HUES64 (cell line): Measurements from ENCODE around the gene TEC.

Experiments
- H3K27ac ChIP-seq: 2 replicates; pipeline ENCODE4 v1.7.0; 2013; ENCODE audit warnings: low read depth, low read length, inconsistent platforms
- H3K27me3 ChIP-seq: 2 replicates; pipeline ENCODE4 v1.6.1; 2013; ENCODE audit warnings: mild to moderate bottlenecking, low read length; ENCODE audit not compliant: insufficient read depth
- H3K36me3 ChIP-seq: 2 replicates; pipeline ENCODE4 v1.6.1; 2013; ENCODE audit warnings: mild to moderate bottlenecking, low read length; ENCODE audit not compliant: insufficient read depth
- H3K4me1 ChIP-seq: 2 replicates; pipeline ENCODE4 v1.6.1; 2013; ENCODE audit warnings: mild to moderate bottlenecking, low read length, moderate library complexity; ENCODE audit not compliant: insufficient read depth
- H3K4me3 ChIP-seq: 2 replicates; pipeline ENCODE4 v1.5.1; 2013; ENCODE audit warnings: mild to moderate bottlenecking, low read length, moderate library complexity
- H3K9ac ChIP-seq: 2 replicates; pipeline ENCODE4 v1.6.1; 2013; ENCODE audit warnings: mild to moderate bottlenecking, low read depth, low read length
- H3K9me3 ChIP-seq: 2 replicates; pipeline ENCODE4 v1.6.1; 2013; ENCODE audit warnings: low read depth, low read length; ENCODE audit not compliant: insufficient read depth
- WGBS: fragments of 150-250, 120-280 bp; methylation state at CpG from one replicate; pipeline ENCODE4 v1.1.7; 2013; ENCODE audit warnings: missing lambda C conversion rate; 5-methylcytosine and 5-hydroxymethylcytosine counted together

The TEC gene

DNA sequence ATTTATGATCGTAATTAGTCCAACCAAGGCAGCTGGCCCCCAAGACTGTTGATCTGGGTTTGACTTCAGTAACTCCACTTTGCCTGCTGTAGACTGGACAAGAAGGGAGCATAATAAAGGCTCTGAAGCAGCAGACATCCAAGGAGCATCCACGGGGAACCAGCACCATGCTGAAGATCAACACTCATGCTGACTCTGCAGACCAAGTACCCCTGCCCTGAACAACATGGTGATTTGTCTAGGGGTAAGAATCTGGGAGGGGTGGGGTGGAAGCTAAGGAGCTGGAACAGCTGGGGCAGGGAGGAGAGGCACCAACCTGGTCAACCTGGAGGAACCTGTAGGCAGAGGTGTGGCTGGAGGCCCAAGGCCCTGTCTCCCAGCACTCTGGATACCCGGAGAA lies 2.1 kb downstream of the TEC start:
- 79% methylated on average over 3 of the region's 3 CpGs for WGBS
- H3K27ac ChIP-seq: no peak overlapping the region
- peaks cover 21% of the 10 kb centered on the region; the same call in 1 of the 2 replicates for H3K27me3 ChIP-seq
- H3K4me3 ChIP-seq: no peak overlapping the region
- H3K9me3 ChIP-seq: no peaks in the 10 kb centered on the region; the same call in 1 of the 2 replicates
- no peaks in the 10 kb centered on the region for H3K36me3 ChIP-seq
- H3K9ac ChIP-seq: no peak overlapping the region
- 0 out of 2 replicates have a peak, but pooled peaks cover 7% of the 10 kb centered on the region for H3K4me1 ChIP-seq

DNA sequence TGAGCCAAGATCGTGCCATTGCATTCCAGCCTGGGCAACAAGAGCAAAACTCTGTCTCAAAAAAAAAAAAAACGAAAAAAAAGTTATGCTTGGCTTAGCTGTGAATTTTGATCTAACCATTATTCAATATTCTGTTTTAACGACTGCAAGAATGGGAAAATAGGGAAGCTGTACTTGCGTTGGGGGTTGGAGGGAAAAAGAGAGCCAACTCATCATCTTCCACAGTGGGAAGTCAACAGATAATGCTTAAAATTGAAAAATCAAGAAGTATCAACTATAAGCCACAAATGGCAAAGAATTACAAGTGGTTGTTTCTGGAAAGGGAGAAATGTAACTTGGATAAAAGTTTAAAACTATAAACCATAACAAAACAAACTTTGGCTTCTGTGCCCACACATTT lies 2.9 kb downstream of the TEC start:
- H3K27ac ChIP-seq: no peak overlapping the region
- no peaks in the 10 kb centered on the region; the same call in 1 of the 2 replicates for H3K9me3 ChIP-seq
- H3K9ac ChIP-seq: no peak overlapping the region
- H3K4me3 ChIP-seq: no peak overlapping the region
- peaks cover 21% of the 10 kb centered on the region; the same call in 1 of the 2 replicates for H3K27me3 ChIP-seq
- WGBS: 87% methylated on average over 2 of the region's 4 CpGs
- H3K4me1 ChIP-seq: 0 out of 2 replicates have a peak, but pooled peaks cover 7% of the 10 kb centered on the region
- H3K36me3 ChIP-seq: no peaks in the 10 kb centered on the region

DNA sequence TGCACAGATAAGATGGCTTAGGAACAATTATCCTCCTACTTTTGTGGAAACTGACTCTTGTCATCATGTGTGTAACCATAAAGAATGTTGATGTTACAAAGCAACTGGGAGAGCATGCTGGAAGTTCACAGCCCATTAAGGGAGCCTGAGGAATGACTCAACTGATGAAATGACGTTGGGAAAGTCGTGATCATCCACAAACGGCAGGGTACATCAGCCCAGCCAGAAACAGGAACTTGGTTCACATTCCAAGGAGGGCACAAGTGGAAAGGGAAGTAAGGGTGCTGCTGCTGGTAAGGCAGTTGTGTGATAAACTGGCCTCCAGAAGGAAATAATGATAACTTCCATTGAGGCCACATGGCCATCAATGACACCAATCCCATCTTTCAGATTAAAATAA lies 6.7 kb downstream of the TEC start:
- no peak overlapping the region for H3K9ac ChIP-seq
- H3K27me3 ChIP-seq: peaks cover 6% of the 10 kb centered on the region; the same call in 1 of the 2 replicates
- WGBS: 87% methylated on average over 3 of the region's 3 CpGs
- no peak overlapping the region for H3K27ac ChIP-seq
- no peaks in the 10 kb centered on the region for H3K4me1 ChIP-seq
- no peak overlapping the region for H3K4me3 ChIP-seq
- H3K9me3 ChIP-seq: no peaks in the 10 kb centered on the region
- no peaks in the 10 kb centered on the region for H3K36me3 ChIP-seq

DNA sequence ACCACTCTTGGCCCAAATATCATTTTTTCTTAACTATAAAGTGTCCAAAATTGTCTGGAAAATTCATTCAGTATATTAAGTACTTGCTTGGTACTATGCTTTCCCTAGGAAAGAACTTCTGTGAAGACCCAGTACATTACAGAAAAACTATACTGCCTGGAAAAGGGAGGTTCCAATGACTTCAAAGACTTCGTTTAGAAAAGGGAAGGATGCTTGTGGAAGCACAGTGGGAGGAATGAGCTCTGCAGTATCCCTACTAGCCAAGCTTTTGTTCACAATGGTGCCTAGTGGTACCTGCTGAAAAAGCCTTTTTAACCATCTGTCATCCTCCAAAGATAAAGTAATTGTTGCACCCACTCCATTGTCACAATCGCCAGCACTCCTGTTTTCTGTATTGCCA lies 7.2 kb downstream of the TEC start:
- no peaks in the 10 kb centered on the region for H3K4me1 ChIP-seq
- no peak overlapping the region for H3K9ac ChIP-seq
- no peaks in the 10 kb centered on the region for H3K36me3 ChIP-seq
- H3K4me3 ChIP-seq: no peak overlapping the region
- no peaks in the 10 kb centered on the region for H3K9me3 ChIP-seq
- H3K27ac ChIP-seq: no peak overlapping the region
- 86% methylated on average over 2 of the region's 2 CpGs for WGBS
- 0 out of 2 replicates have a peak, but pooled peaks cover 1% of the 10 kb centered on the region for H3K27me3 ChIP-seq

DNA sequence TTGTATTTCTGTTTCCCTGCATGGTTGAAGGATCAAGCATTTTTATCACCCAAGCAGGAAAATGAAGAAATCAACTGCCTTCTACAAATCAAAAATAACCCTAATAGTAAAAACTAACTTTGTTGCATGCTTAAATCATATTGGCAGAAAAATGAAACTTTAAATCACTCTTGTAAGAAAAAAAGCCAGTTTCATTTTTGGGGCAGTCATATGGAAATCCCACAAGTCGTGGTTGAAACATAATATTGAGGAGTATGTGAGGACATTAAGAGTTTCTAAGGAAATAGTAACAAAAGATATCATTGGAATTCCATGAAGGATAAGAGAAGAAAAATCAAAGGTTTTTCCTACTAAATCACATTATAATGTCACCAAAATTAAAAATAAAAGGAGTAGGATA lies 8.4 kb downstream of the TEC start:
- Histone ChIP-seq H3K36me3 (no peaks in the 10 kb centered on the region), H3K27ac (no peak overlapping the region), H3K9ac (no peak overlapping the region), H3K4me3 (no peak overlapping the region), H3K9me3 (no peaks in the 10 kb centered on the region), H3K27me3 (no peaks in the 10 kb centered on the region), H3K4me1 (no peaks in the 10 kb centered on the region)
- WGBS: 90% methylated on average over 1 of the region's 1 CpG

DNA sequence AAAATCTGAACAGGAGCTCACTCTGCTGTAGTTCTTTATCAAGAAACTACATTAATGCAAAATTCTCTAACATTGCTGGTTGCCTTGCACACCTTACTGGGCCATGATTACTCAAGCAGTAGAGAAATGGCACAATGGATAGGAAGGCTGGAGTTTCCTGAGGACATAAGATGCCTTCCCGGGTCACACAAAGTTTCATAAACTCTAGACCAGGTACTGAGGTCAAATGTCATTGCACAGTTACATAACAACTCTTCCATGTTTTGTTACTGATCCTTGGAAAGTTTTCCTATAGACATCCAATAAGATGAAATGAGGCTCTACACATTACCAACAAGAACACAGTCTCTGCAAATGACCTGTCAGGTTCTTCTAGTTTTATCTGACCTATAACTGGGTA lies 9.9 kb downstream of the TEC start:
- H3K36me3 ChIP-seq: no peaks in the 10 kb centered on the region
- no peak overlapping the region for H3K27ac ChIP-seq
- H3K9me3 ChIP-seq: no peaks in the 10 kb centered on the region
- no peaks in the 10 kb centered on the region for H3K27me3 ChIP-seq
- H3K9ac ChIP-seq: no peak overlapping the region
- no peak overlapping the region for H3K4me3 ChIP-seq
- 100% methylated on average over 1 of the region's 1 CpG for WGBS
- no peaks in the 10 kb centered on the region for H3K4me1 ChIP-seq

DNA sequence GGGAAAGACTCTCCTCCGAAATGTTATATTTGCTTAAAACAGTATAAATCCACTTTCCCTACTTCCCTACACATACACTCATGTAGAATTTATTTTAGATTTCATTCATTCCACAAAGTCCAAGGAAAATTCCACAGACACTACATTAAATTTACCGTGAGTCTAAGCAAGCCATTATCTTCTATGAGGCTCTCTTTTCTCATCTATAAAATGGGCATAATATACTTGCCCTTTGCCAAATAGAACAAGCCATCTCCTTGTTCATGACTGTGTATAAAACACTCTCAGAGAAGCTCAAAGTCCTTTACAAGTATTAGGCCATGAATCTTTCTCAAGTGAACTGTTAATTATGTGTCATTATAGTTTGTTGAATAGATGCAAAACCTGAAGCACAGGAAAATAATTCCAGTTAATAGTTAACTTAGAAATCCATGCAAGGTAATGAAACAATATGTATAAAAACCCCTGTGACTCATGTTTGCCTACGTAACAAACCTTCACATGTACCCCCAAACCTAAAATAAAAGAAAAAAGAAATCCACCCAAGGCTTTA lies 10.7 kb downstream of the TEC start:
- Histone ChIP-seq H3K4me1 (no peaks in the 10 kb centered on the region), H3K4me3 (no peak overlapping the region), H3K9ac (no peak overlapping the region), H3K36me3 (no peaks in the 10 kb centered on the region), H3K9me3 (no peaks in the 10 kb centered on the region), H3K27ac (no peak overlapping the region), H3K27me3 (no peaks in the 10 kb centered on the region)
- WGBS: 95% methylated on average over 3 of the region's 3 CpGs

DNA sequence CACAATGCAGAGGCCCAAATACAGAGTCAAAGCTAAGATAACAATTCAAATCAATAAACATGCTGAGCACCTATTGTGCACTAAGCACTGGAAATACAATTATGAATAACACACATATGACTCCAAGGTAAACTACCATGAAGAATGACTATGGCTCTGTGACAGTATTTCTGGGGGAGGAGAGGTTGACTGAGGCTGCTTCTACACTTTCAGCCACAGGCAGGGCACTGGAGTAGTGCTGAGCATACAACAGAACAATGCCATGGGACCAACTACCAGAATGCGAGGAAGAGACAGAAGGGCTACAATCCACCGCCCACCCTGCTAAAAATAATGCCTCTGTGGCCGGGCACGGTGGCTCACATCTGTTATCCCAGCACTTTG lies 13.7 kb downstream of the TEC start:
- Histone ChIP-seq H3K4me3 (no peak overlapping the region), H3K9me3 (no peaks in the 10 kb centered on the region), H3K27ac (no peak overlapping the region), H3K4me1 (no peaks in the 10 kb centered on the region), H3K9ac (no peak overlapping the region), H3K36me3 (no peaks in the 10 kb centered on the region), H3K27me3 (no peaks in the 10 kb centered on the region)
- 91% methylated on average over 4 of the region's 4 CpGs for WGBS

DNA sequence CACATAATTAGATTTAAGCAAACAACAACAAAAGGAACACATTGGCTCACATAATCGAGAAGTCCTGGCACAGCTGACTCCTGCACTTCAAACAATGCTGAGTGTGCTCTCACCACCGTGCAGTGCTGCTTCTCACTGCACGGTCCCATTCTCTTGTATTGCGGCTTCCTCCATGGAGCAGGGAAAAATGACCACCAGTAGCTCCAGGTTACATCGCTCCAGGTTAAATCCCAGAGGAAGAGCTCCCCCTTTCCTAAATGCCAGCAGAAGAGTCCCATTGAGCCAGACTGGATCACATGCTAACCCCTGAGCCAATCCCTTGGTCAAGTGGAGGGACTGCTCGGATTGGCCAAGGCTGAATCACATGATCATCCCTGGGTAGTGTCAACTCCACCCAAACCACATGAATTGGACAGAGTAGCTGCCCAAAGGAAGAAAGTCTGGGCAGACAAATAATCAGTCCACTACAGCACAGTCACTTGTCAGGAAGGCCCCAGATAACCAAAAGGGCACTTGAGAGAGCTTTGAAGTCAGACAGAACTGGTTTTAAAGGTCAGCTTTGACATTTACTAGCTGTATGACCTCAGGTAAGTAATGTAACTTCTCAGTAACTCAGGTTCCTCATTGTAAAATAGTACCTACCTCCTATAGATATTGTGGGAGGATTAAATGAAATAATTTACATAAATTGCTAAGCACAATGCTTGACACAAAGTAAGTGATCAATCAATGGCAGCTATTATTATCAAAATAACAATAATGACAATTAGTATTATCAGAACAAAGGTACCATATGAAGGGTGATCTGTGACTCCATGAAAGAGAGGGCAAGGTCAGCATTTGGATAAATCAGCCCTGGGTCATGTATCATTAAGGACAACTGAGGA lies 14.3 kb downstream of the TEC start:
- H3K27me3 ChIP-seq: no peaks in the 10 kb centered on the region
- H3K9ac ChIP-seq: no peak overlapping the region
- no peaks in the 10 kb centered on the region for H3K9me3 ChIP-seq
- H3K4me1 ChIP-seq: no peaks in the 10 kb centered on the region
- no peak overlapping the region for H3K27ac ChIP-seq
- 95% methylated on average over 6 of the region's 6 CpGs for WGBS
- no peak overlapping the region for H3K4me3 ChIP-seq
- no peaks in the 10 kb centered on the region for H3K36me3 ChIP-seq

DNA sequence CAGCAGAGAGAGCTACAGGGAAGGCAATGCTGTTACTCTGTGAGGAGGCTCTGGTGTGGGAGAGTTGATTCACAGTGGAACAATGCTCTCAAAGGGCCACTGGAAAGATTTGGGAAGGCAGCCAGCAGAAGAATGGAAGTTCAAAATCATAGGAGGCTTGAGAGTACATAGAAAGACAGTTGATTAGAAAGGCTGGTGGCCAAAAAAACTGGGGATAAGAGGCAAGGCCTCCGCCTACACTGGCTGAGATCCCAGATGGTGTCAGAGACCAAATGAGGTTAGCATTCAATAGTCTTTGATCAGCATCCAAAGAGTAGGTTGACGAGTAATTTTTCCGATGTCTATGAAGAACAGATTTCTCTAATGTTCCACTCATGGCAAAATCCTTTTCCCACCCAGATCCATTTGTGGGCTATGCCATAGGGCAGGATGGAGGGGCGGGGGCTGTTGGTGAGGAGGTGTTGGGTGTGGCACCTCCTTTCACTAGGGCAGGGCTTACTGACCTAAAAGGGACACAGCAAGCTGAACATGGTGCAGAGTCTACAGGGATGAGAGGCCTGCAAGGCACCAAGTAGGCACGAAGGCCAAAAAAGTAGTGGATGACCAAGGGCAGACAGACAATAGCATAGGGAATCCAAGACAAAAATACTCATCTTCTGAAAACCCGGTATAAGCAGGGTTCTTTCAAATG lies 15.1 kb downstream of the TEC start:
- H3K4me3 ChIP-seq: no peak overlapping the region
- no peak overlapping the region for H3K9ac ChIP-seq
- H3K36me3 ChIP-seq: no peaks in the 10 kb centered on the region
- WGBS: 98% methylated on average over 6 of the region's 6 CpGs
- H3K27me3 ChIP-seq: no peaks in the 10 kb centered on the region
- no peaks in the 10 kb centered on the region for H3K9me3 ChIP-seq
- H3K4me1 ChIP-seq: no peaks in the 10 kb centered on the region
- H3K27ac ChIP-seq: no peak overlapping the region

DNA sequence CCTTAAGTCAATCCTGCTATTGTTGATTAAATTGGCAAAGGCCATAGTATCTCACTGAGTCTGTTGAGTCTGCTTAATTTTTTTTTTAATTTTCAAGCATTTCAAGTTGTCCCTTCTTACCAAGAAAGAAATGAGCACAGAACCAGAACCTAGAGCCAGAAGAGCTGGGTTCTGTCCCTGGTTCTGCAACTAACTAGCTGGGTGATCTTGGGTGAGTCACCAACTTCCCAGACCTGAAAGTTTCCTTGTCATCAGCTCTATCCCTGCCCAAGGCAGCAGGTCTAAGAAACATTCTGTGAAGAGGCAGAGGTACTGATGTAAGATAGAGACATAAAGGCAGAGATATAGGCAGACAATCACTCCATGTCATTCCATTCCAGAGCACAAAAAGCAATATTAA lies 17.3 kb downstream of the TEC start:
- Histone ChIP-seq H3K9ac (no peak overlapping the region), H3K27me3 (no peaks in the 10 kb centered on the region), H3K9me3 (no peaks in the 10 kb centered on the region), H3K36me3 (no peaks in the 10 kb centered on the region), H3K27ac (no peak overlapping the region), H3K4me3 (no peak overlapping the region), H3K4me1 (no peaks in the 10 kb centered on the region)
